Measurements from ENCODE around the gene CFAP210.
"Not testable (repeated sequence)": the region's sequence is repeated elsewhere in the genome, so short reads cannot be mapped to it uniquely, and the experiment has no call there.

The CFAP210 gene

GRCh38 chr2:169670937-169671336 lies 23.3 kb downstream of the CFAP210 start:
- no peak for DNase-seq

DNA sequence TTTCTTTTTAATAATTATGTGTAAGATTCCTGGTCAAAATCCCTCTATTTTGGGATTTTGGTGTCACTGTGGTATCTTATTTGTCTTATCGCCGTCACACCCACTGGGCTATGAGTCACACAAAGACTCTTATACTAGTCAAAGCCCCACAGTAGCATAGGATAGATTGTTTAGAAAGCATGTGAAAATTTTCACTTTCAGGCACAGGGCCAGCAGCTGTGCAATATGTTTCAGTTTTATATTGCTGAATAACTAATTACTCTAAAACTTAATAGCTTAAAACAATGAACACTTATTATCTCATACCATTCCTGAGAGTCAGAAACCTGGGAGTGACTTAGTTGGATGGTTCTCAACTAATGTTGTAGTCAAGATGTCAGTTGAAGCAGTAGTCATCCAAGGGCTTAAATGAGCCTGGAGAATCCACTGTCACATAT lies 24.0 kb downstream of the CFAP210 start:
- DNase-seq = no peak

GRCh38 chr2:169667583-169667982 lies 26.6 kb downstream of the CFAP210 start:
- no peak for DNase-seq

DNA sequence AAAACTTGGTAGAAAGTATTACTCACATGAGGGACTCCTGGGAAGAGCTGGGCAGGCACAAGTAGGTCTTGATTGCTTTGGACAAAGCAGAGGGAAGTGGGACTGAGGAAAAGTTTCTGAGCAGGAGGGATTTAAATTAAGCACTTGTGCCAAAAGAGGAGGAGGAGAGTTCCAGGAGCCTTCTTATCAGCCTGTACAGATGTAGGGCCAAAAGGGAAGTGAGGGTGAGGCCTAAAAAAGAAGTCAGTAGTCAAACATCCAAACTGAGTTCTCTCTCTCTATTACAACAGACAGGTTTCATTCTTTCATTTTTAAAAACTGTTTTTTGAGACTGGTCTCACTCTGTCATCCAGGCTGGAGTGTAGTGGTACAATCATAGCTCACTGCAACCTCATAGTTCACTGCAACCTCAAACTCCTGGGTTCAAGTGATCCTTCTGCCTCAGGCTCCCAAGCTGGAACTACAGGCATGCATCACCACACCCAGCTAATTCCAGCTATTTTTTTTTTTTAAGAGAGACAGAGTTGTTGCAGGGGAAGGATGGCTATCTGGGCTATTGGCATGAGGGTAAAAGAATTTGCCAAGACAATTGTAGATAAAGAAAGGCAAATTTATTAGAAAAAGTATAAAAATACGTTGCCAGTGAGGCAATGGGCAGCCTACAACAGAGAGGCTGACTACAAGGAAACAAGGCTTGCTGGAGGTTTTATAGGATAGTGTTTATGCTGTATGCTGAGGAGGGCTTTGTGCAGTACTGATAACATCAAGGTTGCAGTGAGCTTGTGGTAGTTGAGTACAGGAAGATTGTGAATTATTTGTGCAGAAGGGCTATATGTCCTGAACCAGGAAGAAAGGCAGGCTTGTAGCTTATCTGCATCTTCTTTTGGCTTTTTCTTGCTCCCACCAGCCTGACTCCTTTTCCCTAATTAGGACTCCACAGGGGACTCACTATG lies 29.0 kb downstream of the CFAP210 start:
- no peak for DNase-seq

DNA sequence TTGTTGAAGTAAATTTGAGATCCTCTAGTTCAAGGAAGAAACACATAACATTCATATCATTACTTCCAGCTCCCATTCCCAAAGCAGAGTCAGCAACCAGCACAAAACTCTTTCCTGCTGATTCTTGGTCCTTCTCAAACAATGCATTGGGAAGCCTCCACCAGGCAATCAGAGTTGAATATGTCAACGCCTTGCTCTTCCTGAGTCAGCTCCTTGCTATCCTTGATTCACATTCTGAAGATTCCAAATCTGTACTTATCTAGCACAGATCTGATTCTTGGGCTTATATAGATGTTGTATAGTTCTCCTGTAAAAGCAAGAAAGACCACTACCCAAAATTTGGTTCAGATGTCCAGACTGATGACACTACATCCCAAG lies 29.6 kb downstream of the CFAP210 start:
- no peak for DNase-seq

- no peak for DNase-seq
Observed at GRCh38 chr2:169663247-169663646, 31.0 kb downstream of the CFAP210 start.

- DNase-seq = no peak
Observed at GRCh38 chr2:169662744-169663143, 31.5 kb downstream of the CFAP210 start.

GRCh38 chr2:169661265-169661664 lies 32.9 kb downstream of the CFAP210 start:
- no peak for DNase-seq

GRCh38 chr2:169659320-169659719 lies 34.9 kb downstream of the CFAP210 start:
- DNase-seq = no peak

DNA sequence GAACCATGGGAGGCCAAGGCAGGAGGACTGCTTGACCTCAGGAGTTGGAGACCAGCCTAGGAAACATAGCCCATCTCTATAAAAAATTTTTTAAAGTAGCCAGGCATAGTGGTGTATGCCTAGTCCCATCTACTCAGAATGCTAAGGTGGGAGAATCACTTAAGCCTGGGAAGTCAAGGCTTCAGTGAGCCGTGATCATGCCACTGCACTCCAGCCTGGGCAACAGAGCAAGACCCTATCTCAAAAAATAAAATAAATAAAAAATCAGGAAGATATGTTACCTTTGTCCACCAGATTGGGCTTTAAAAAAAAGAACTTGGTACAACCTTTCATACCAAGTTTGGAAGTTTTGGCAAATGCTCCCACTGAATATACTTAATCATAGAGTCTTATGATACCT lies 35.3 kb downstream of the CFAP210 start:
- no peak for DNase-seq

- DNase-seq = no peak
Observed at GRCh38 chr2:169656164-169656563, 38.0 kb downstream of the CFAP210 start.

DNA sequence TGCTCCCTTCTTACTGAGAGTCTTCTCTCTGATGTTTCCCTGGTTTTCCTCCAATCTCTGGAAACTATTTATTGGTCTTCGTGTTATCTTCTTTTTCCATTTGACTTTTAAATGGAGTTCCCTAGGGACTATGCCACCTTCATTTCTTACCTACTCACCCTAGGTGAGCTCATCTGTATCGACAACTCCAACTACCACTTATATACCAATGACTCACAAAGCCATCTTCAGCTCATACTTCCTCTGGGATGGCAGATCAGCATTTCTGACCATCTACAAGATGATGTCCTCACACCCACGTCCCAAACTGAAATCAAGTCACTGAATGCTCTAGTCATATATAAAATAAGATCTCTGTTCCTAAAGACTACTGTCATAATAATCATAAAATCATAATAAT lies 40.6 kb downstream of the CFAP210 start:
- DNase-seq = no peak

DNA sequence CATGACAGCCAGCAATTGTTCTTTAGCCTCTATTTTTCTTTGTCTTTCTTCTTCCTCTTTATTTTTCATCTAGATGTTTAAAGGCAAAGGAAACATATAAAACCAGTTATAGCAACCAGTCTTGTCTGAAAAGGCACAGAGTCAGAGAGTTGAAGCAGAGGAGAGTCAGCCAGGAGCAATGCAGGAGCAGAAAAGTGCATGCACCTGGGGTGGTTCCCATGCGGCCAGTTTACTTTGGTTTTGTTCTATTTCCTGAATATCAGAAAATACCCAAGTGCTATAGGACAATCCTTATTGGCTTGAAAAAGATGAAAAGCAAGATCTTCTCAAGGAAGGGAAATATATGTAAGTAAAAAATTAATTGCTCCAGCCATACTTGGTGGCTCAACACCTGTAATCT lies 44.9 kb downstream of the CFAP210 start:
- DNase-seq = no peak

DNA sequence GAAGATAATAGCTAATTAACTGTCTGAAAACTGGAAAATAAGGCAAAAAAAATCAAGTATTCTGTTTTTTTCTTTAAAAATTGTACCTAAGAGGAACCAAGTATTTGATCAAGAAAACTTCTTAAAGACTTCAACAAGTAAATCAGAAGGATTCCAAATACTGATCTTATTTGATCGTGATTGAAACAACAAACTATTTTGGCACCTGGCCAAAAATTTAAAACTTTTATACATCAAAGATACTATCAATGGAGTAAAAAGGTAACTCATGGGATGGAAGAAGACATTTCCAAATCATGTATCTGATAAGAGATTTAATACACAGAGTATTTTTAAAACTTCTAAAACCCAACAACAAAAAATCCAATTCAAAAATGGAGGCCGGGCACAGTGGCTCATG lies 46.7 kb downstream of the CFAP210 start:
- no peak for DNase-seq

GRCh38 chr2:169644173-169644572 lies 50.0 kb downstream of the CFAP210 start:
- DNase-seq = no peak

- no peak for DNase-seq
Observed at GRCh38 chr2:169641464-169641863, 52.7 kb downstream of the CFAP210 start.

DNA sequence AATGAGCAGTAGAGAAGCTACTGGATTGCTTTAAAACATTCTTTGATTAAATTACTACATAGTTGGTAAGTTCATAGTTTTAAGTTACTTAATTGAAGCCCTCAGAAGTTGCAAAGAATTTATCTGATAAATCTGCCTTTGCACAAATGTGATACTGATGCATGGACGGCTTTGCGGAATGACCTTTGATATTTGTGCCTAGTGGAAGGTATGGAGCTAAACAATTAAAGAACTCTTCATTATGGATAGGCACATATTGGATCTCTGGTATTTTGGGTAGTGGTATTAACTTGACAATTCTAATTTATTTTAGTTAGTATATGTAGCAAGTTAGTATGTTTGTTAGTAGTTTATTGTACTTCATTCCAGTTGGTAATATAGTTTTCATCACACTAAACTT lies 54.1 kb downstream of the CFAP210 start:
- DNase-seq = no peak

DNA sequence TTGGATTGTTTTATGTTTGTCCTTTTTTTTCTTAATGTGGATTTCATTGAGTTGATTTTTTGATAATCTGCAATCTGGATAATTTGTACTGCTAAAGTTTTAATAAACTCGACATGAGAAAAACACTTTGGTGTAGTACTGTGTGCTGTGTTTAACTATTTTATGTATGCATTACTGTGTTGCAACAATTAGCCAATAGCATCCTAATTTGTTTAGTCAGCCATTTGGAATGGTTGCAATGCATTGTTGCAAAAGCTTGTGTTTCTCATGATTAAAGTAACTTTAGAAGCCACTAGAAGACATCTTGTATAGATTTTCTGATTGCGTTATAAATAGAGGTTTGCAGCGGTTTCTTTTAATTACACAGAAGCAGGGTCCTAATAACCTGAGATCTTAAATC lies 56.6 kb downstream of the CFAP210 start:
- no peak for DNase-seq

- no peak for DNase-seq
Observed at GRCh38 chr2:169636440-169637097, 57.6 kb downstream of the CFAP210 start.

GRCh38 chr2:169625781-169626180 lies 68.4 kb downstream of the CFAP210 start:
- no peak for DNase-seq

- DNase-seq = no peak
Observed at GRCh38 chr2:169623235-169623634, 71.0 kb downstream of the CFAP210 start.

DNA sequence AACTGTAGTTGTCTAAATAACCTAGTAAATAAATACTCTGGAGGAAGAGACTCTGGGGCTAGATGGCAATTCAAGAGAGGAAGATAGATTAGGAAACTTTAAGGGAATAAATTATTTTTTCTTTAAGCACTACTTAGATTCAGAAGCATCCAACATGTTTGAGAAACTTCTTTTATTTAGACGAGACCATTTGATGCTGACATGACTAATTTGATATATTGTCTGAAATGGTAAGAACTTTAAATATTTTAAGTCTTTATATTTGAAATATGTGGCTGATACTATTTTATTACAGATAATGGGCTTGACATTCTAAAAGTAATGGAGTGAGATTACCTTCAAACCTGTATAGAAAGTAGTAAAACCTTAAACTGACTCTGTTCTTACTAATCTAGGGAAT lies 73.7 kb downstream of the CFAP210 start:
- no peak for DNase-seq

DNA sequence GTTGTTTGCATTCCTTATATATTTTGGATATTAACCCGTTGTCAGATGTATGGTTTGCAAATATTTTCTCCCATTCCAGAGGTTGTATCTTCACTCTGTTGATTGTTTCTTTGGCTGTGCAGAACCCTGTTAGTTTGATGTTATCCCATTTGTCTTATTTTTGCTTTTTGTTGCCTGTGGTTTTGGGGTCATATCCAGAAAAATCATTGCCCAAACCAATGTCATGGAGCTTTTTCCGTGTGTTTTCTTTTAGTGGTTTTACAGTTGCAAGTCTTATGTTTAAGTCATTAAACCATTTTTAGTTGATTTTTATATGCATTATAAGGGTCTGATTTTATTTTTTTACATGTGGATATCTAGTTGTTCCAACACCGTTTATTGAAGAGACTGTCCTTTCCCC lies 74.3 kb downstream of the CFAP210 start:
- DNase-seq = no peak

DNA sequence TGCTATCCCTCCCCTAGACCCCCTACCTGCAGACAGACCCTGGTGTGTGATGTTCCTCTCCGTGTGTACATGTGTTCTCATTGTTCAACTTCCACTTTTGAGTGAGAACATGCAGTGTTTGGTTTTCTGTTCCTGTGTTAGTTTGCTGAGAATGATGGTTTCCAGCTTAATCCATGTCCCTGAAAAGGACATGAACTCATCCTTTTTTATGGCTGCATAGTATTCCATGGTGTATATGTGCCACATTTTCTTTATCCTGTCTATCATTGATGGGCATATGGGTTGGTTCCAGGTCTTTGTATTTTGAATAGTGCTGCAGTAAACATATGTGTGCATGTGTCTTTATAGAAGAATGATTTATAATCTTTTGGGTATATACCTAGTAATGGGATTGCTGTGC lies 78.2 kb downstream of the CFAP210 start:
- not testable (repeated sequence) for DNase-seq
